K562 (cell line): ENCODE results near the gene TCF25. TPM values are rescaled to one million over a fixed set of nuclear protein-coding genes. Genes with fewer than 3 reads are reported as not detected.

Experiments used
- ARHGAP35 ChIP-seq: fragments of 450-650 bp; IDR thresholded peaks from 2 replicates; pipeline ENCODE4 v1.6.1; 2018; ENCODE audit not compliant: partially characterized antibody
- CBX8 ChIP-seq: fragments of 200-600 bp; sonication (generic); IDR thresholded peaks from 2 replicates; pipeline ENCODE4 v1.6.1; 2012; ENCODE audit warnings: borderline replicate concordance, mixed run types, low read depth, mild to moderate bottlenecking, moderate library complexity, mixed read lengths, low read length, control low read depth, inconsistent platforms; ENCODE audit not compliant: poor library complexity, severe bottlenecking; ENCODE audit errors: extremely low read depth
- CCAR2 ChIP-seq: fragments of 200-400 bp; formaldehyde crosslinking; IDR thresholded peaks from 2 replicates; pipeline ENCODE4 v1.6.1; 2017; ENCODE audit warnings: mild to moderate bottlenecking, low read depth, low read length
- CREB1 ChIP-seq, 2 experiments: sonication (generic) in 1 of 2; formaldehyde crosslinking in 1 of 2; IDR thresholded peaks; 2 replicates each; pipeline versions ENCODE4 v1.6.1 to v1.8.0; 2012 to 2022; ENCODE audit warnings: inconsistent platforms in 1 of 2, mild to moderate bottlenecking in 1 of 2, missing genetic modification reagents in 1 of 2, moderate library complexity in 1 of 2
- CTBP1 ChIP-seq: fragments of 450-650 bp; IDR thresholded peaks from 2 replicates; pipeline ENCODE4 v1.6.1; 2016; ENCODE audit warnings: borderline replicate concordance
- EP300 ChIP-seq: IDR thresholded peaks from 2 replicates; pipeline ENCODE4 v1.6.1; 2012; ENCODE audit warnings: low read length, improper control_type of control experiment
- GABPA ChIP-seq: fragments of 200-800 bp; sonication (Bioruptor generic); conservative IDR thresholded peaks from 2 replicates; pipeline ENCODE4 v1.6.1; 2016; ENCODE audit warnings: low read depth, missing genetic modification characterization, missing compliant biosample characterization
- JUN ChIP-seq, 2 experiments: sonication (generic) in 1 of 2; formaldehyde crosslinking in 1 of 2; IDR thresholded peaks; 2 replicates each; pipeline versions ENCODE4 v1.6.1 to v1.8.0; 2012 to 2022; ENCODE audit warnings: borderline replicate concordance in 2 of 2, mild to moderate bottlenecking in 2 of 2, improper control_type of control experiment in 1 of 2, low read depth in 1 of 2, low read length in 1 of 2, missing genetic modification reagents in 1 of 2
- KDM1A ChIP-seq, 2 experiments: fragments of 450-650 bp; IDR thresholded peaks; 2 replicates each; pipeline ENCODE4 v1.6.1; 2016; ENCODE audit warnings: mild to moderate bottlenecking in 2 of 2
- MAZ ChIP-seq, 2 experiments: fragments of 450-650 bp in 1 of 2; sonication (generic) in 1 of 2; formaldehyde crosslinking; IDR thresholded peaks in 1 of 2; conservative IDR thresholded peaks in 1 of 2; 2 replicates each; pipeline versions ENCODE4 v1.4.0 to v1.5.0; 2020; ENCODE audit warnings: mild to moderate bottlenecking in 1 of 2, missing genetic modification reagents in 1 of 2
- PPARD ChIP-seq: fragments of 250-450 bp; sonication (Bioruptor Pico); IDR thresholded peaks from 2 replicates; pipeline ENCODE4 v1.8.0; 2022; ENCODE audit warnings: inconsistent platforms, mild to moderate bottlenecking, moderate library complexity
- PTTG1 ChIP-seq: fragments of 450-650 bp; IDR thresholded peaks from 2 replicates; pipeline ENCODE4 v1.6.1; 2016; ENCODE audit warnings: low read depth, mild to moderate bottlenecking, missing genetic modification characterization, missing compliant biosample characterization
- RBM34 ChIP-seq: fragments of 200-400 bp; formaldehyde crosslinking; IDR thresholded peaks from 2 replicates; pipeline ENCODE4 v1.6.1; 2018; ENCODE audit warnings: low read length, borderline replicate concordance; ENCODE audit not compliant: insufficient read depth
- RERE ChIP-seq: sonication (generic); formaldehyde crosslinking; IDR thresholded peaks from 2 replicates; pipeline ENCODE4 v1.8.0; 2023; ENCODE audit warnings: missing genetic modification reagents, mild to moderate bottlenecking, borderline replicate concordance
- SMAD2 ChIP-seq: fragments of 150-350 bp; IDR thresholded peaks from 2 replicates; pipeline ENCODE4 v1.6.1; 2014; ENCODE audit warnings: low read depth, mild to moderate bottlenecking, low read length
- STAT5A ChIP-seq: IDR thresholded peaks from 2 replicates; pipeline ENCODE4 v1.6.1; 2012; ENCODE audit warnings: low read length, inconsistent platforms, borderline replicate concordance
- USF2 ChIP-seq: sonication (generic); formaldehyde crosslinking; IDR thresholded peaks from 2 replicates; pipeline ENCODE4 v1.5.0; 2020; ENCODE audit warnings: missing genetic modification reagents
- ZNF551 ChIP-seq: fragments of 250-450 bp; sonication (Bioruptor Pico); IDR thresholded peaks from 2 replicates; pipeline ENCODE4 v1.5.0; 2021; ENCODE audit warnings: mild to moderate bottlenecking, moderate library complexity
- ZNF583 ChIP-seq: fragments of 250-450 bp; sonication (Bioruptor Pico); IDR thresholded peaks from 2 replicates; pipeline ENCODE4 v1.4.0; 2020
- ZNF655 ChIP-seq: fragments of 250-450 bp; sonication (Bioruptor Pico); IDR thresholded peaks from 2 replicates; pipeline ENCODE4 v1.5.0; 2021
- polyA plus RNA-seq, 8 experiments: library from polyadenylated mRNA; depleted of rRNA in 4 of 8; stranded (reverse) in 5 of 8; unstranded in 3 of 8; fragments of >200 nt; fragmentation: Nextera tagmentation in 2 of 8; fragmentation: Illumina TruSeq in 1 of 8; extraction: Ambion mirVana in 2 of 8; extraction: Trizol in 1 of 8; gene quantifications; 2 replicates each; pipeline versions ENCODE4 v1.2.1 to v1.2.3, GENCODE V29; 2011 to 2014; ENCODE audit warnings: inconsistent platforms in 1 of 8, missing spikeins in 1 of 8
- total RNA-seq, 7 experiments: library from RNA; depleted of rRNA in 6 of 7; stranded (reverse); fragments of >200 nt in 6 of 7; fragmentation: Illumina TruSeq in 2 of 7; extraction: Trizol in 2 of 7; gene quantifications; 2 replicates each; pipeline versions ENCODE4 v1.2.1 to v1.2.3, GENCODE V29; 2011 to 2021; ENCODE audit warnings: low replicate concordance in 1 of 7

TCF25 gene
- total and polyA plus RNA-seq, 9 of the 15 experiments (the other 6 are each of a cell fraction or from before 2014, with no cell fraction given) = 9.0 to 154 (median 83.8) TPM

- TF ChIP-seq USF2 (CRISPR knock-in tag) (peak; percentile 87), ZNF655 (CRISPR knock-in tag) (no peak), ZNF551 (CRISPR knock-in tag) (no peak), RBM34 (no peak), STAT5A (no peak), ZNF583 (CRISPR knock-in tag) (no peak), GABPA (no peak), CBX8 (no peak), PPARD (no peak), CTBP1 (0 out of 2 replicates have a peak, but pooled peaks have one; percentile 19), CREB1 (IDR thresholded peaks at IDR 0.05) (peak; percentile 88), CREB1 (CRISPR knock-in tag; IDR thresholded peaks at IDR 0.05) (peak; percentile 84), JUN (IDR thresholded peaks at IDR 0.05; ENCODE audit: borderline replicate concordance, low read depth, low read length) (peak; percentile 32; the same call in 1 of the 2 replicates), JUN (CRISPR knock-in tag; IDR thresholded peaks at IDR 0.05; ENCODE audit: borderline replicate concordance) (no peak), SMAD2 (no peak), PTTG1 (no peak), ARHGAP35 (no peak), EP300 (no peak), MAZ (CRISPR knock-in tag; conservative IDR thresholded peaks at IDR 0.05 in 1 of 2, IDR thresholded peaks at IDR 0.05 in 1 of 2) (peak; percentile 22 to 77; a peak in 3 of 4 replicates), KDM1A (IDR thresholded peaks at IDR 0.05) (no peak), CCAR2 (no peak), RERE (CRISPR knock-in tag) (no peak)
Measured at GRCh38 chr16:89873972-89874689, 739 bp downstream of the TCF25 start (continued).
